GM12892 (cell line): ENCODE results near the gene SLC18A2.

Source experiments
- POLR2A ChIP-seq: IDR thresholded peaks from 2 replicates; pipeline ENCODE4 v1.6.1; 2011; ENCODE audit warnings: low read depth, low read length, control low read depth
- POLR2AphosphoS5 ChIP-seq: IDR thresholded peaks from 2 replicates; pipeline ENCODE4 v1.6.1; 2011; ENCODE audit warnings: low read depth, low read length, control low read depth
- TAF1 ChIP-seq: IDR thresholded peaks from 2 replicates; pipeline ENCODE4 v1.6.1; 2011; ENCODE audit warnings: low read depth, mild to moderate bottlenecking, control low read depth, low read length, borderline replicate concordance

DNA sequence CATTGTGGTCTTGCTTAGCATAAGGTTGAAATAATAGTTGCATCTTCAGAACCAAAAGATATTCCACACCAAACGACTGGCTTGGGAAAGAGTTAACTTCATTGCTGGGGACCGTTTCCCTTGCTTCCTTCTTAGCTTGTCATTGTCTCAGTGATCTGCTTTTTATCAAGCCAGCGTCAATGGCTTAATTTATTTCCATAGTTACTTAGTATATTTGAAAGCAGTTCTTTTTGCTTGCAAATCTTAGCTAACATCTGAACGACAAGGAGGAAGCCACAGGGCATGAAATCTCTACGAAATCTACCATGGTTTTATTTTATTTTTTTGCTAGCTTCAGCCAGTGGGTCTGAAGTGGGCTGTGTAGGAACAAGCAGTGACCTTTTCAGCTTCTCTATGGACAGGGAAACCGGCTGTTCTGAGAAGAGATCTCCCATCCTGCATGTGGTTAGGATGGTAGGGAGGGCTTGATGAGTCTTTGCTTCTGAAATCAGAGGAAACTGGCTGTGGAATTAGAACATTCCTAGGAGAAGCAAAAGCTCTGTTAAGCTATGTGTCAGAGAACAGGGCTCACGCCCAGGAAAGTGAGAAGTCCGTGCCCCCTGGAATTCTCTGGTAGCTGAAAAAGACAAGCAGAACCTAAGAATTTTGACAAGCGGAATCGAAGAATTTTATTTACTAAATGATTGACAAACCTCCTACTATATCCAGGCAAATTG is 8.0 kb downstream of the SLC18A2 start:
- TF ChIP-seq POLR2AphosphoS5, result no peak
- TF ChIP-seq POLR2A, result no peak
- TF ChIP-seq TAF1, result no peak
